HEK293 (cell line): ENCODE data around the gene ESRRA.

Experiments used
- CTCF ChIA-PET: fragments of 350-600 bp; formaldehyde crosslinking; extraction: SDS; loops from one replicate; lab custom pipeline; 2021; ENCODE audit warnings: antibody characterized with exemption; lab: Yijun Ruan, JAX
- POLR2A ChIA-PET: fragments of 300-600 bp; formaldehyde crosslinking; extraction: SDS; loops from one replicate; lab custom pipeline; 2020; ENCODE audit warnings: antibody characterized with exemption, inconsistent platforms; lab: Yijun Ruan, JAX
- H3K27ac ChIP-seq: fragments of 200-500 bp; sonication (Bioruptor generic); 2 replicates; pipeline ENCODE4 v1.5.1; 2014; ENCODE audit warnings: low read depth, low read length, control low read depth, inconsistent platforms; ENCODE audit errors: extremely low read depth
- H3K36me3 ChIP-seq, 2 experiments: fragments of 200-500 bp in 1 of 2; sonication (Bioruptor generic) in 1 of 2; 1 replicate in 1 of 2; 2 replicates in 1 of 2; pipeline ENCODE4 v1.5.1; 2014 to 2017; ENCODE audit warnings: inconsistent platforms in 2 of 2, low read length in 2 of 2; ENCODE audit not compliant: control insufficient read depth in 2 of 2, insufficient read depth in 1 of 2
- H3K4me1 ChIP-seq: fragments of 200-500 bp; sonication (Bioruptor generic); 2 replicates; pipeline ENCODE4 v1.5.1; 2014; ENCODE audit warnings: mild to moderate bottlenecking, low read length, inconsistent platforms; ENCODE audit not compliant: control insufficient read depth, insufficient read depth
- H3K4me3 ChIP-seq: 2 replicates; pipeline ENCODE4 v1.5.1; 2011; ENCODE audit warnings: low read depth, mild to moderate bottlenecking, control low read depth, low read length, moderate library complexity
- H3K9me3 ChIP-seq: fragments of 200-500 bp; sonication (Bioruptor generic); 2 replicates; pipeline ENCODE4 v1.5.1; 2014; ENCODE audit warnings: low read depth, low read length, inconsistent platforms; ENCODE audit not compliant: control insufficient read depth, insufficient read depth
- BCL11A ChIP-seq: fragments of 450-650 bp; formaldehyde crosslinking; IDR thresholded peaks from 2 replicates; pipeline ENCODE4 v1.5.1; 2016; ENCODE audit warnings: low read depth, missing biosample characterization, missing genetic modification characterization
- KLF10 ChIP-seq: fragments of 450-650 bp; IDR thresholded peaks from 2 replicates; pipeline ENCODE4 v1.5.1; 2018; ENCODE audit warnings: missing biosample characterization, mild to moderate bottlenecking, missing genetic modification characterization
- MZF1 ChIP-seq: fragments of 450-650 bp; formaldehyde crosslinking; IDR thresholded peaks from 2 replicates; pipeline ENCODE4 v1.5.1; 2017; ENCODE audit warnings: missing biosample characterization, missing genetic modification characterization, borderline replicate concordance
- OSR2 ChIP-seq: fragments of 450-650 bp; formaldehyde crosslinking; IDR thresholded peaks from 2 replicates; pipeline ENCODE4 v1.5.1; 2016; ENCODE audit warnings: missing biosample characterization, missing genetic modification characterization
- PRDM1 ChIP-seq: fragments of 450-650 bp; formaldehyde crosslinking; IDR thresholded peaks from 2 replicates; pipeline ENCODE4; 2016; ENCODE audit warnings: missing biosample characterization, missing genetic modification characterization
- SETDB1 ChIP-seq: IDR thresholded peaks from one replicate; pipeline ENCODE4 v1.6.1; 2017; ENCODE audit warnings: mild to moderate bottlenecking, low read length, moderate library complexity, mixed read lengths; ENCODE audit not compliant: insufficient read length
- SP3 ChIP-seq: fragments of 450-650 bp; formaldehyde crosslinking; IDR thresholded peaks from 2 replicates; pipeline ENCODE4 v1.5.1; 2016; ENCODE audit warnings: missing biosample characterization, missing genetic modification characterization
- TCF7L2 ChIP-seq: IDR thresholded peaks from 2 replicates; pipeline ENCODE4 v1.6.1; 2011; ENCODE audit warnings: low read depth, mild to moderate bottlenecking, inconsistent platforms, low read length, moderate library complexity, borderline replicate concordance
- ZBTB20 ChIP-seq: fragments of 450-650 bp; formaldehyde crosslinking; IDR thresholded peaks from 2 replicates; pipeline ENCODE4 v1.5.1; 2016; ENCODE audit warnings: missing biosample characterization, missing genetic modification characterization
- ZBTB48 ChIP-seq: fragments of 450-650 bp; formaldehyde crosslinking; IDR thresholded peaks from 2 replicates; pipeline ENCODE4 v1.5.1; 2016; ENCODE audit warnings: missing biosample characterization, missing genetic modification characterization
- ZFHX2 ChIP-seq: fragments of 450-650 bp; formaldehyde crosslinking; conservative IDR thresholded peaks from 2 replicates; pipeline ENCODE4 v1.5.1; 2016; ENCODE audit warnings: missing biosample characterization, missing genetic modification characterization
- ZFP41 ChIP-seq: fragments of 450-650 bp; formaldehyde crosslinking; IDR thresholded peaks from 2 replicates; pipeline ENCODE4 v1.5.1; 2016; ENCODE audit warnings: missing biosample characterization, missing genetic modification characterization, borderline replicate concordance
- ZFP69B ChIP-seq: fragments of 450-650 bp; formaldehyde crosslinking; IDR thresholded peaks from 2 replicates; pipeline ENCODE4 v1.5.1; 2016; ENCODE audit warnings: missing biosample characterization, missing genetic modification characterization
- ZNF112 ChIP-seq: fragments of 450-650 bp; formaldehyde crosslinking; IDR thresholded peaks from 2 replicates; pipeline ENCODE4 v1.5.0; 2017; ENCODE audit warnings: missing biosample characterization, missing genetic modification characterization
- ZNF138 ChIP-seq: fragments of 450-650 bp; formaldehyde crosslinking; IDR thresholded peaks from 2 replicates; pipeline ENCODE4 v1.5.1; 2016; ENCODE audit warnings: missing biosample characterization, missing genetic modification characterization, borderline replicate concordance
- ZNF174 ChIP-seq: fragments of 450-650 bp; formaldehyde crosslinking; IDR thresholded peaks from 2 replicates; pipeline ENCODE4 v1.5.0; 2017; ENCODE audit warnings: missing biosample characterization, mild to moderate bottlenecking, missing genetic modification characterization
- ZNF211 ChIP-seq: fragments of 450-650 bp; formaldehyde crosslinking; IDR thresholded peaks from 2 replicates; pipeline ENCODE4 v1.5.1; 2016; ENCODE audit warnings: low read depth, missing biosample characterization, missing genetic modification characterization
- ZNF23 ChIP-seq: fragments of 450-650 bp; formaldehyde crosslinking; IDR thresholded peaks from 2 replicates; pipeline ENCODE4 v1.5.1; 2016; ENCODE audit warnings: missing biosample characterization, missing genetic modification characterization, borderline replicate concordance
- ZNF239 ChIP-seq: fragments of 450-650 bp; formaldehyde crosslinking; IDR thresholded peaks from 2 replicates; pipeline ENCODE4 v1.5.1; 2016; ENCODE audit warnings: missing biosample characterization, missing genetic modification characterization
- ZNF302 ChIP-seq: fragments of 450-650 bp; formaldehyde crosslinking; IDR thresholded peaks from 2 replicates; pipeline ENCODE4 v1.5.1; 2016; ENCODE audit warnings: missing biosample characterization, missing genetic modification characterization, low read depth
- ZNF324 ChIP-seq: fragments of 450-650 bp; formaldehyde crosslinking; IDR thresholded peaks from 2 replicates; pipeline ENCODE4 v1.5.1; 2016; ENCODE audit warnings: missing biosample characterization, missing genetic modification characterization
- ZNF354C ChIP-seq: fragments of 450-650 bp; formaldehyde crosslinking; IDR thresholded peaks from 2 replicates; pipeline ENCODE4 v1.5.1; 2016; ENCODE audit warnings: missing biosample characterization, missing genetic modification characterization, low read depth, borderline replicate concordance
- ZNF473 ChIP-seq: fragments of 450-650 bp; formaldehyde crosslinking; IDR thresholded peaks from 2 replicates; pipeline ENCODE4 v1.5.1; 2017; ENCODE audit warnings: missing biosample characterization, missing genetic modification characterization
- ZNF521 ChIP-seq: fragments of 450-650 bp; formaldehyde crosslinking; IDR thresholded peaks from 2 replicates; pipeline ENCODE4 v1.5.1; 2017; ENCODE audit warnings: missing biosample characterization, mild to moderate bottlenecking, missing genetic modification characterization
- ZNF530 ChIP-seq: fragments of 450-650 bp; formaldehyde crosslinking; IDR thresholded peaks from 2 replicates; pipeline ENCODE4 v1.5.1; 2016; ENCODE audit warnings: low read depth, missing biosample characterization, missing genetic modification characterization
- ZNF610 ChIP-seq: fragments of 450-650 bp; formaldehyde crosslinking; IDR thresholded peaks from 2 replicates; pipeline ENCODE4 v1.5.1; 2016; ENCODE audit warnings: missing biosample characterization, missing genetic modification characterization, borderline replicate concordance
- ZNF623 ChIP-seq: fragments of 450-650 bp; formaldehyde crosslinking; IDR thresholded peaks from 2 replicates; pipeline ENCODE4 v1.5.1; 2016; ENCODE audit warnings: missing biosample characterization, missing genetic modification characterization
- ZNF791 ChIP-seq: fragments of 450-650 bp; formaldehyde crosslinking; IDR thresholded peaks from 2 replicates; pipeline ENCODE4 v1.5.1; 2016; ENCODE audit warnings: missing biosample characterization, missing genetic modification characterization
- TF ChIP-seq, protein P1 (sequence below): fragments of 450-650 bp; formaldehyde crosslinking; IDR thresholded peaks from 2 replicates; pipeline ENCODE4 v1.5.1; 2016; ENCODE audit warnings: missing biosample characterization, missing genetic modification characterization
- TF ChIP-seq, protein P2 (sequence below): fragments of 450-650 bp; formaldehyde crosslinking; IDR thresholded peaks from 2 replicates; pipeline ENCODE4 v1.5.1; 2016; ENCODE audit warnings: missing biosample characterization, missing genetic modification characterization
- TF ChIP-seq, protein P3 (sequence below): fragments of 450-650 bp; formaldehyde crosslinking; IDR thresholded peaks from 2 replicates; pipeline ENCODE4 v1.5.1; 2017; ENCODE audit warnings: missing biosample characterization, missing genetic modification characterization
- TF ChIP-seq, protein P4 (sequence below): fragments of 450-650 bp; formaldehyde crosslinking; IDR thresholded peaks from 2 replicates; pipeline ENCODE4 v1.5.1; 2017; ENCODE audit warnings: missing biosample characterization, missing genetic modification characterization

Gene ESRRA

DNA sequence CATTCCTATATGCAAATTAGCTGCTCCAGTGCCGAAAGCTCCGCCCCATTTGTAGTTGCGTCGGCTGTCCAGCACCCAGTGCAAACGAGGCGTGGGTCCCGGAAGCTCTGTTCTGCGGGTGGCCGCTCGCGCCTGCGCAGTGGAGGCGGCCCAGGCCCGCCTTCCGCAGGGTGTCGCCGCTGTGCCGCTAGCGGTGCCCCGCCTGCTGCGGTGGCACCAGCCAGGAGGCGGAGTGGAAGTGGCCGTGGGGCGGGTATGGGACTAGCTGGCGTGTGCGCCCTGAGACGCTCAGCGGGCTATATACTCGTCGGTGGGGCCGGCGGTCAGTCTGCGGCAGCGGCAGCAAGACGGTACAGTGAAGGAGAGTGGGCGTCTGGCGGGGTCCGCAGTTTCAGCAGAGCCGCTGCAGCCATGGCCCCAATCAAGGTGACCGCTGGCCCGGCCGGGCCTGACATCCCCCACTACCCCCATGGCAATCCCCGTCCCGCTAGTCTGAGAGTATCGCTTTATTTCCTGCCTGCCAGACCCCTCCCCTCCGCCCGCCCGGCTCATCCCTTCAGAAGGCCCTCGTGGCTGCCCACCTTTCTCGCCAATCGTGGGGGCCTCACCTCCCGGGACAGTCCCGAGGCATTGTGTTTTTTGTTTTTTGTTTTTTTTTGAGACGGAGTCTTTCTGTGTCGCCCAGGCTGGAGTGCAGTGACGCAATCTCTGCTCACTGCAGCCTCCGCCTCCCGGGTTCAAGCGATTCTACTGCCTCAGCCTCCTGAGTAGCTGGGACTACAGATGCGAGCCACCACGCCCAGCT is 12.8 kb downstream of the ESRRA start, which contains the start of gene PRDX5:
PRDX5 (plus strand) TSS at position 161 of the 805 bp plus-strand sequence; CDS start at position 256, 95 bp downstream.
- CTCF ChIA-PET, result interaction anchor here (0.6 to 5.0 kb wide), 27 partner anchors 9 to 1646 kb away, joined by 3 to 85 read pairs (median 4); partner anchors contain the start of genes CCDC88B and LBHD1
- POLR2A ChIA-PET, result interaction anchor here (0.5 to 4.0 kb wide), 34 partner anchors 9 to 137 kb away, joined by 3 to 43 read pairs (median 4); partner anchors contain the start of genes BAD, ESRRA, FKBP2 and PPP1R14B
- no peaks in the 10 kb centered on the region for H3K9me3 ChIP-seq
- peak within 1 kb of the TSS; percentile 90 for H3K4me3 ChIP-seq
- H3K36me3 ChIP-seq, result peaks cover 0 to 61% of the 10 kb centered on the region in 2 experiments; a peak in 1 of 3 replicates
- no peaks in the 10 kb centered on the region for H3K4me1 ChIP-seq
- H3K27ac ChIP-seq, result peak within 1 kb of the TSS; percentile 88
- TF ChIP-seq ZNF302 (tag by site-specific recombination), result no peak
- TF ChIP-seq ZBTB48, result no peak
- TF ChIP-seq, protein P1, sequence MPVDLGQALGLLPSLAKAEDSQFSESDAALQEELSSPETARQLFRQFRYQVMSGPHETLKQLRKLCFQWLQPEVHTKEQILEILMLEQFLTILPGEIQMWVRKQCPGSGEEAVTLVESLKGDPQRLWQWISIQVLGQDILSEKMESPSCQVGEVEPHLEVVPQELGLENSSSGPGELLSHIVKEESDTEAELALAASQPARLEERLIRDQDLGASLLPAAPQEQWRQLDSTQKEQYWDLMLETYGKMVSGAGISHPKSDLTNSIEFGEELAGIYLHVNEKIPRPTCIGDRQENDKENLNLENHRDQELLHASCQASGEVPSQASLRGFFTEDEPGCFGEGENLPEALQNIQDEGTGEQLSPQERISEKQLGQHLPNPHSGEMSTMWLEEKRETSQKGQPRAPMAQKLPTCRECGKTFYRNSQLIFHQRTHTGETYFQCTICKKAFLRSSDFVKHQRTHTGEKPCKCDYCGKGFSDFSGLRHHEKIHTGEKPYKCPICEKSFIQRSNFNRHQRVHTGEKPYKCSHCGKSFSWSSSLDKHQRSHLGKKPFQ (tag by site-specific recombination), result no peak
- TF ChIP-seq ZNF791 (tag by site-specific recombination), result no peak
- 0 out of 2 replicates have a peak, but pooled peaks have one; percentile 8 for TF ChIP-seq OSR2 (tag by site-specific recombination)
- no peak for TF ChIP-seq ZNF623 (tag by site-specific recombination)
- TF ChIP-seq, protein P2, sequence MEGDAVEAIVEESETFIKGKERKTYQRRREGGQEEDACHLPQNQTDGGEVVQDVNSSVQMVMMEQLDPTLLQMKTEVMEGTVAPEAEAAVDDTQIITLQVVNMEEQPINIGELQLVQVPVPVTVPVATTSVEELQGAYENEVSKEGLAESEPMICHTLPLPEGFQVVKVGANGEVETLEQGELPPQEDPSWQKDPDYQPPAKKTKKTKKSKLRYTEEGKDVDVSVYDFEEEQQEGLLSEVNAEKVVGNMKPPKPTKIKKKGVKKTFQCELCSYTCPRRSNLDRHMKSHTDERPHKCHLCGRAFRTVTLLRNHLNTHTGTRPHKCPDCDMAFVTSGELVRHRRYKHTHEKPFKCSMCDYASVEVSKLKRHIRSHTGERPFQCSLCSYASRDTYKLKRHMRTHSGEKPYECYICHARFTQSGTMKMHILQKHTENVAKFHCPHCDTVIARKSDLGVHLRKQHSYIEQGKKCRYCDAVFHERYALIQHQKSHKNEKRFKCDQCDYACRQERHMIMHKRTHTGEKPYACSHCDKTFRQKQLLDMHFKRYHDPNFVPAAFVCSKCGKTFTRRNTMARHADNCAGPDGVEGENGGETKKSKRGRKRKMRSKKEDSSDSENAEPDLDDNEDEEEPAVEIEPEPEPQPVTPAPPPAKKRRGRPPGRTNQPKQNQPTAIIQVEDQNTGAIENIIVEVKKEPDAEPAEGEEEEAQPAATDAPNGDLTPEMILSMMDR, result peak; percentile 95
- TF ChIP-seq, protein P3, sequence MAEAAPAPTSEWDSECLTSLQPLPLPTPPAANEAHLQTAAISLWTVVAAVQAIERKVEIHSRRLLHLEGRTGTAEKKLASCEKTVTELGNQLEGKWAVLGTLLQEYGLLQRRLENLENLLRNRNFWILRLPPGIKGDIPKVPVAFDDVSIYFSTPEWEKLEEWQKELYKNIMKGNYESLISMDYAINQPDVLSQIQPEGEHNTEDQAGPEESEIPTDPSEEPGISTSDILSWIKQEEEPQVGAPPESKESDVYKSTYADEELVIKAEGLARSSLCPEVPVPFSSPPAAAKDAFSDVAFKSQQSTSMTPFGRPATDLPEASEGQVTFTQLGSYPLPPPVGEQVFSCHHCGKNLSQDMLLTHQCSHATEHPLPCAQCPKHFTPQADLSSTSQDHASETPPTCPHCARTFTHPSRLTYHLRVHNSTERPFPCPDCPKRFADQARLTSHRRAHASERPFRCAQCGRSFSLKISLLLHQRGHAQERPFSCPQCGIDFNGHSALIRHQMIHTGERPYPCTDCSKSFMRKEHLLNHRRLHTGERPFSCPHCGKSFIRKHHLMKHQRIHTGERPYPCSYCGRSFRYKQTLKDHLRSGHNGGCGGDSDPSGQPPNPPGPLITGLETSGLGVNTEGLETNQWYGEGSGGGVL (tag by site-specific recombination), result peak; percentile 31; the same call in 1 of the 2 replicates
- TF ChIP-seq ZNF239 (tag by site-specific recombination), result no peak
- peak; percentile 46; the same call in 1 of the 2 replicates for TF ChIP-seq ZBTB20 (tag by site-specific recombination)
- TF ChIP-seq ZNF23, result no peak
- TF ChIP-seq ZNF473, result no peak
- TF ChIP-seq ZNF138, result no peak
- peak; percentile 71; the same call in 1 of the 2 replicates for TF ChIP-seq ZFP69B
- peak; percentile 29; the same call in 1 of the 2 replicates for TF ChIP-seq ZFHX2 (tag by site-specific recombination)
- no peak for TF ChIP-seq ZNF174 (tag by site-specific recombination)
- TF ChIP-seq ZNF610 (tag by site-specific recombination), result no peak
- no peak for TF ChIP-seq ZNF112 (tag by site-specific recombination)
- TF ChIP-seq BCL11A (tag by site-specific recombination), result no peak
- TF ChIP-seq PRDM1 (tag by site-specific recombination), result no peak
- TF ChIP-seq SETDB1, result no peak
- TF ChIP-seq, protein P4, sequence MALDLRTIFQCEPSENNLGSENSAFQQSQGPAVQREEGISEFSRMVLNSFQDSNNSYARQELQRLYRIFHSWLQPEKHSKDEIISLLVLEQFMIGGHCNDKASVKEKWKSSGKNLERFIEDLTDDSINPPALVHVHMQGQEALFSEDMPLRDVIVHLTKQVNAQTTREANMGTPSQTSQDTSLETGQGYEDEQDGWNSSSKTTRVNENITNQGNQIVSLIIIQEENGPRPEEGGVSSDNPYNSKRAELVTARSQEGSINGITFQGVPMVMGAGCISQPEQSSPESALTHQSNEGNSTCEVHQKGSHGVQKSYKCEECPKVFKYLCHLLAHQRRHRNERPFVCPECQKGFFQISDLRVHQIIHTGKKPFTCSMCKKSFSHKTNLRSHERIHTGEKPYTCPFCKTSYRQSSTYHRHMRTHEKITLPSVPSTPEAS (tag by site-specific recombination), result no peak
- no peak for TF ChIP-seq ZNF211 (tag by site-specific recombination)
- no peak for TF ChIP-seq MZF1
- peak; percentile 67 for TF ChIP-seq ZNF324 (tag by site-specific recombination)
- no peak for TF ChIP-seq TCF7L2
- no peak for TF ChIP-seq ZFP41
- TF ChIP-seq SP3 (tag by site-specific recombination), result peak; percentile 64
- TF ChIP-seq ZNF521, result no peak
- TF ChIP-seq ZNF354C (tag by site-specific recombination), result no peak
- TF ChIP-seq KLF10 (tag by site-specific recombination), result no peak
- TF ChIP-seq ZNF530 (tag by site-specific recombination), result no peak
